Mesenteric fat pad (tissue), 1 donor: ENCODE measurements around the gene KANSL1. TPM values are rescaled to one million over a fixed set of nuclear protein-coding genes. Genes with fewer than 3 reads are reported as not detected.

Experiments
- DNase-seq: peaks from one replicate; pipeline ENCODE4 v3.0.0-alpha.2; 2020; ENCODE audit warnings: low spot score
- total RNA-seq: library from RNA; stranded (reverse); fragmentation: NEBNext Ultra II Directional; extraction: Animal tissue kit (Norgen Biotek cat#: 25700); gene quantifications from one replicate; pipeline ENCODE4 v1.2.1, GENCODE V29; 2021
- donor health status: DM: yes; HTN: yes; CAD: no.

The KANSL1 gene
- total RNA-seq, 1 donor from 2014 or later: 67.8 TPM

GRCh38 chr17:45984368-45984767, 208.9 kb downstream of the KANSL1 start:
- no peak for DNase-seq

- DNase-seq: no peak
Observed at GRCh38 chr17:45983614-45984310, 209.5 kb downstream of the KANSL1 start.

- DNase-seq: no peak
Observed at GRCh38 chr17:45982791-45983613, 210.2 kb downstream of the KANSL1 start.

GRCh38 chr17:45981306-45981705, 211.9 kb downstream of the KANSL1 start:
- no peak for DNase-seq

- no peak for DNase-seq
Observed at GRCh38 chr17:45980855-45981254, 212.4 kb downstream of the KANSL1 start.

Other genes starting within 250 kb of the KANSL1 start
- gene STH, start 194.2 kb downstream of the KANSL1 start, total RNA-seq: not detected
- gene LRRC37A, start 101.7 kb upstream of the KANSL1 start, total RNA-seq: 3.7 TPM
- gene ARL17B, start 168.3 kb upstream of the KANSL1 start, total RNA-seq: 9.4 TPM